HG02970 (cell line): Measurements from ENCODE around the gene GIGYF1.
"Not testable (repeated sequence)": the region's sequence is repeated elsewhere in the genome, so short reads cannot be mapped to it uniquely, and the experiment has no call there.

Experiments used
- ATAC-seq: cut with Tn5 transposase; IDR thresholded peaks from one replicate; pipeline ENCODE4 v1.9.1; 2021; ENCODE audit warnings: mild to moderate bottlenecking, moderate library complexity, moderate number of reproducible peaks; ENCODE audit not compliant: unreplicated experiment, low FRiP score

GIGYF1 gene

GRCh38 chr7:100710452-100710851 lies 16.4 kb upstream of the GIGYF1 start:
- ATAC-seq, result no peak

- no peak for ATAC-seq
Measured at GRCh38 chr7:100708395-100708794, 14.3 kb upstream of the GIGYF1 start.

DNA sequence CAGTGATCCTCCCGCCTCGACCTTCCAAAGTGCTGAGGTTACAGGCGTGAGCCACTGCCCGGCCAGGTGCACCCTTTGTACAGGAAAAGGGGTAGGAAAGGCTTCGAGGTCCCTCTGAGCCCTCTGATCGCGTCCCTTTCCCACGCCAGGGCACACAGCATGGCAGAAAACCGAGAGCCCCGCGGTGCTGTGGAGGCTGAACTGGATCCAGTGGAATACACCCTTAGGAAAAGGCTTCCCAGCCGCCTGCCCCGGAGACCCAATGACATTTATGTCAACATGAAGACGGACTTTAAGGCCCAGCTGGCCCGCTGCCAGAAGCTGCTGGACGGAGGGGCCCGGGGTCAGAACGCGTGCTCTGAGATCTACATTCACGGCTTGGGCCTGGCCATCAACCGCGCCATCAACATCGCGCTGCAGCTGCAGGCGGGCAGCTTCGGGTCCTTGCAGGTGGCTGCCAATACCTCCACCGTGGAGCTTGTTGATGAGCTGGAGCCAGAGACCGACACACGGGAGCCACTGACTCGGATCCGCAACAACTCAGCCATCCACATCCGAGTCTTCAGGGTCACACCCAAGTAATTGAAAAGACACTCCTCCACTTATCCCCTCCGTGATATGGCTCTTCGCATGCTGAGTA lies 12.7 kb upstream of the GIGYF1 start:
- no peak for ATAC-seq

DNA sequence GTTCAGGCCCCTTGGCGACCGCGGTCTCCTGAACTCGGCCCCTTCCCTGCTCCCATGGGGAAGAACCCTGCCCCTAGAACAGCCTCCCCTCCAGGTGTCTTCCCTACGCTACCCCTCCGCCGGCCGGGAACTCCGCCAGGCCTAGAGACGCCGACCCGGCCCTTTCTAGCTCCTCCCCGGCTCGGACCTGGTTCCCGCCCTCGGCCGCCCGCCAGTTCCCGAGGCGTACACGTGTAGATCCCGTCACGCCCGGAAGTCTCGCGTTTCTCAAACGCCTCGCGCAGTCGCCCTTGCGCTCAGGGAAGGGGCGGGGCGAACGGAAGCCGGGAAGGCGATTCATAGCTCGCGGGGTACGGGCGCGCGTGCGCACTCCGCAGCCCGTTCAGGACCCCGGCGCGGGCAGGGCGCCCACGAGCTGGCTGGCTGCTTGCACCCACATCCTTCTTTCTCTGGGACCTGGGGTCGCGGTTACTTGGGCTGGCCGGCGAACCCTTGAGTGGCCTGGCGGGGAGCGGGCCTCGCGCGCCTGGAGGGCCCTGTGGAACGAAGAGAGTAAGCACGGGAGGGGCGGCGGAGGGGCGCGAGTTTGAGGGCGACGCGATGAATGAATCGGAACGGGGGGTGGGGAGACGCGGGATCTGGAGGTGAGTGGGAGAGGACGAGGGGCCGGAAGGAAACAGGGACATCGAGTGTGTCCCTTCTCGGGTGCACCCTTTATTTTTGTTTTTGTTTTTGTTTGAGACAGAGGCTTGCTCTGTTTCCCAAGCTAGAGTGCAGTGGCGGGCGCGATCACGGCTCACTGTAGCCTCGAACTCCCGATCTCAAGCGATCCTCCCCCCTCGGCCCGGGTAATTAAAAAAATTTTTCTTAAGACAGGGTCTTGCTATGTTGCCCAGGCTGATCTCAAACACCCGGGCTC lies 12.0 kb upstream of the GIGYF1 start, which contains the start of gene POP7:
Gene POP7, plus strand, starts transcription at position 369 of the 919 bp plus-strand sequence. CDS start 710 bp downstream, outside the sequence.
- ATAC-seq, result peak; percentile 86

DNA sequence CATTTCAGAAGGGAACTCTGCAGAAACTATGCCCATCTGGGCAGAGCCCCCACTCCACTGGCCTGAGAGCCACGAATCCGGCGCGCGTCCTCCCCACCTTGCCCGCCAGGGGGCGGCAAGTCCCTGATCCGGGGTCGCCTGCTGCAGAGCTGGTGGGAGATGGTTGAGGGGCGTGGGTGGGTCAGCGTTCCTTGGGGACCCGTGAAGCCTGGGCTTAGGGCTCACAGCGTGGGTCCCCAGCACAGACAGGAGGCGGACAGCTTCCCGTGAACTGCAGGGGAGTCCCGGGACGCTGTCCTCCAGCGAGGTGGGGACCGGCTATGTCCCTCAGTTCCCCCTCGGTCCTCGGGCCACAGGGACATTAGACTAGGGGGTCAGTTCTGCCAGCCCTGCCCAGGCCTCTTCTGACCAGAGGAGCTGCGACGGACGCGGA lies 11.3 kb upstream of the GIGYF1 start:
- peak; percentile 42 for ATAC-seq

DNA sequence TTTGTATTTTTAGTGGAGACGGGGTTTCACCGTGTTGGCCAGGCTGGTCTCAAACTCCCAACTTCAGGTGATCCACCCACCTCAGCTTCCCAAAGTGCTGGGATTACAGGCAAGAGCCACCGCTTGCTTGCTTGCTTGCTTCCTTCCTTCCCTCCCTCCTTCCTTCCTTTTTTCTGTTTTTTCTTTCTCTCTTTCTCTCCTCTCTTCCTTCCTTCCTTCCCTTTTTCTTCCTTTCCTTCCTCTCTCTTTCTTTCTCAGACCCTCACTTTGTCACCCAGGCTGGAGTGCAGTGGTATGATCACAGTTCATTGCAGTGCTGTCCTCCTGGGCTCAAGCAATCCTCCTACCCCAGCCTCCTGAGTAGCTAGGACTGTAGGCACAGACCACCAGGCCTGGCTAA lies 7.0 kb upstream of the GIGYF1 start:
- ATAC-seq, result not testable (repeated sequence)

GRCh38 chr7:100699018-100699417 lies 5.0 kb upstream of the GIGYF1 start:
- no peak for ATAC-seq

DNA sequence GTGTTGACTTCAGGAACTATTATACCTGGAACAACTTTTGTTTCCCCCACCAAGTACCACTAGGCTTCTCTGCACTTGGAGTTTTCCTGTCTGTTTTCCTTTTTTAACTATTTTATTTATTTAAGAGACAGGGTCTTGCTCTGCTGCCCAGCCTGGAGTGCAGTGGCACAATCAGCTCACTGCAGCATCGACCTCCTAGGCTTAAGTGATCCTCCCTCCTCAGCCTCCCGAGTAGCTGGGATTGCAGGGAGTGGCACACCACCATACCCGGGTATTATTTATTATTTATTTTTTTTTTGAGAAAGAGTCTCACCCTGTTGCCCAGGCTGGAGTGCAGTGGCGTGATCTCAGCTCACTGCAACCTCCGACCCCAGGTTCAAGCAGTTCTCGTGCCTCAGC lies 2.1 kb upstream of the GIGYF1 start:
- ATAC-seq, result no peak

- ATAC-seq, result peak; percentile 13
Measured at GRCh38 chr7:100693312-100694097, 545 bp downstream of the GIGYF1 start.

- ATAC-seq, result no peak
Measured at GRCh38 chr7:100692578-100692961, 1.5 kb downstream of the GIGYF1 start.

- ATAC-seq, result no peak
Measured at GRCh38 chr7:100691676-100692577, 2.1 kb downstream of the GIGYF1 start.

GRCh38 chr7:100689230-100690135 lies 4.6 kb downstream of the GIGYF1 start:
- no peak for ATAC-seq

- ATAC-seq, result no peak
Measured at GRCh38 chr7:100688326-100688860, 5.7 kb downstream of the GIGYF1 start.

- ATAC-seq, result no peak
Measured at GRCh38 chr7:100687751-100688300, 6.2 kb downstream of the GIGYF1 start.

GRCh38 chr7:100687261-100687660 lies 6.8 kb downstream of the GIGYF1 start:
- ATAC-seq, result no peak

- ATAC-seq, result no peak
Measured at GRCh38 chr7:100686822-100687211, 7.2 kb downstream of the GIGYF1 start.

- ATAC-seq, result no peak
Measured at GRCh38 chr7:100686201-100686821, 7.7 kb downstream of the GIGYF1 start.

- ATAC-seq, result no peak
Measured at GRCh38 chr7:100685631-100686145, 8.4 kb downstream of the GIGYF1 start.
